HCT116 (cell line): ENCODE measurements around the gene FHOD3. TPM values are rescaled to one million over a fixed set of nuclear protein-coding genes. Genes with fewer than 3 reads are reported as not detected.

Source experiments
- ATAC-seq: fragments of 200-7000 bp; cut with Tn5 transposase; 2 replicates; pipeline ENCODE4 v1.9.1; 2020; ENCODE audit warnings: mild to moderate bottlenecking, moderate library complexity
- BruUV-seq: library from RNA; stranded (reverse); fragments of 400-500 nt; replicated peaks from 2 replicates; lab custom pipeline; 2021; lab: Mats Ljungman, UMichigan
- CTCF ChIA-PET: fragments of 300-600 bp; sonication (Branson Sonifier 250); formaldehyde crosslinking; loops from one replicate; lab custom pipeline; 2021; ENCODE audit warnings: antibody characterized with exemption; lab: Charles Lee
- POLR2A ChIA-PET: fragments of 300-600, 350-600 bp; sonication (Branson Sonifier 250); formaldehyde crosslinking; loops from one replicate; lab custom pipeline; 2021; ENCODE audit warnings: antibody characterized with exemption; lab: Charles Lee
- RAD21 ChIA-PET, 2 experiments: fragments of 300-600 bp; sonication (Branson Sonifier 250); formaldehyde crosslinking; loops; one replicate each; lab custom pipeline; 2023; ENCODE audit warnings: low total read pairs in 2 of 2; ENCODE audit not compliant: uncharacterized antibody in 2 of 2, unreplicated experiment in 2 of 2, low non-redundant PET in 1 of 2; lab: Charles Lee
- DNase-seq: peaks from one replicate; pipeline ENCODE4 v3.0.0-alpha.2; 2010; ENCODE audit warnings: low read depth, low spot score
- H2AFZ ChIP-seq: fragments of 200-600 bp; shearing (Covaris generic), sonication (generic); 2 replicates; pipeline ENCODE4 v1.6.1; 2017; ENCODE audit warnings: low read depth, mixed run types, mixed read lengths, antibody characterized with exemption, low read length; ENCODE audit not compliant: poor library complexity, severe bottlenecking
- H3K27ac ChIP-seq: 2 replicates; pipeline ENCODE4 v1.5.1; 2012; ENCODE audit warnings: low read depth, low read length
- H3K27me3 ChIP-seq: fragments of 200-600 bp; sonication (generic); 2 replicates; pipeline ENCODE4 v1.6.1; 2016; ENCODE audit warnings: mixed run types, low read length, mixed read lengths; ENCODE audit not compliant: insufficient read depth
- H3K36me3 ChIP-seq, 2 experiments: fragments of 200-500 bp in 1 of 2; fragments of 200-600 bp in 1 of 2; sonication (Bioruptor generic) in 1 of 2; sonication (generic) in 1 of 2; 2 replicates each; pipeline versions ENCODE4 v1.5.1 to v1.6.1; 2014 to 2016; ENCODE audit warnings: low read length in 2 of 2, inconsistent platforms in 1 of 2, mixed read lengths in 1 of 2, mixed run types in 1 of 2; ENCODE audit not compliant: insufficient read depth in 2 of 2, control insufficient read depth in 1 of 2
- H3K4me1 ChIP-seq, 2 experiments: fragments of 200-600 bp in 1 of 2; sonication (generic) in 1 of 2; 2 replicates each; pipeline versions ENCODE4 v1.5.1 to v1.6.1; 2012 to 2017; ENCODE audit warnings: low read length in 2 of 2, inconsistent platforms in 1 of 2, mild to moderate bottlenecking in 1 of 2, mixed read lengths in 1 of 2, mixed run types in 1 of 2, moderate library complexity in 1 of 2; ENCODE audit not compliant: insufficient read depth in 2 of 2, control insufficient read depth in 1 of 2
- H3K4me2 ChIP-seq: fragments of 200-600 bp; sonication (generic); 2 replicates; pipeline ENCODE4 v1.6.1; 2017; ENCODE audit warnings: mixed run types, low read length, mixed read lengths
- H3K4me3 ChIP-seq, 2 experiments: fragments of 200-600 bp in 1 of 2; sonication (generic) in 1 of 2; replicated peaks in 1 of 2; 2 replicates each; pipeline ENCODE4 v1.5.1; 2011 to 2016; ENCODE audit warnings: low read length in 2 of 2, control low read depth in 1 of 2, low read depth in 1 of 2, mild to moderate bottlenecking in 1 of 2, mixed read lengths in 1 of 2, mixed run types in 1 of 2
- H3K79me2 ChIP-seq: fragments of 200-600 bp; sonication (generic); 2 replicates; pipeline ENCODE4 v1.6.1; 2017; ENCODE audit warnings: mild to moderate bottlenecking, mixed run types, low read length, moderate library complexity, mixed read lengths; ENCODE audit not compliant: insufficient read depth
- H3K9ac ChIP-seq: fragments of 200-600 bp; sonication (generic); 2 replicates; pipeline ENCODE4 v1.6.1; 2016; ENCODE audit warnings: low read length, mixed read lengths
- H3K9me2 ChIP-seq: fragments of 200-600 bp; sonication (generic), shearing (Covaris generic); 2 replicates; pipeline ENCODE4 v1.6.1; 2017; ENCODE audit warnings: mixed run types, mild to moderate bottlenecking, moderate library complexity; ENCODE audit not compliant: insufficient read depth
- H3K9me3 ChIP-seq, 2 experiments: fragments of 200-500 bp in 1 of 2; fragments of 200-600 bp in 1 of 2; sonication (Bioruptor generic) in 1 of 2; sonication (generic) in 1 of 2; 2 replicates each; pipeline ENCODE4 v1.6.1; 2014 to 2017; ENCODE audit warnings: low read length in 2 of 2, mixed read lengths in 2 of 2, inconsistent platforms in 1 of 2, low read depth in 1 of 2, mild to moderate bottlenecking in 1 of 2, mixed run types in 1 of 2, moderate library complexity in 1 of 2; ENCODE audit not compliant: control insufficient read depth in 1 of 2, insufficient read depth in 1 of 2
- H4K20me1 ChIP-seq: fragments of 200-600 bp; sonication (generic), shearing (Covaris generic); 2 replicates; pipeline ENCODE4 v1.6.1; 2017; ENCODE audit warnings: mixed run types, mild to moderate bottlenecking, moderate library complexity; ENCODE audit not compliant: insufficient read depth
- ATF3 ChIP-seq: IDR thresholded peaks from 2 replicates; pipeline ENCODE4 v1.6.1; 2012
- CBX3 ChIP-seq: IDR thresholded peaks from 2 replicates; pipeline ENCODE4 v1.6.1; 2012; ENCODE audit warnings: low read depth
- CEBPB ChIP-seq: IDR thresholded peaks from 2 replicates; pipeline ENCODE4 v1.6.1; 2012; ENCODE audit warnings: low read depth
- CTCF ChIP-seq, 3 experiments: fragments of 200-600 bp in 1 of 3; sonication (generic) in 1 of 3; IDR thresholded peaks in 2 of 3; conservative IDR thresholded peaks in 1 of 3; 2 replicates each; pipeline ENCODE4 v1.5.1; 2012 to 2017; ENCODE audit warnings: low read depth in 2 of 3, low read length in 2 of 3, antibody characterized with exemption in 1 of 3, borderline replicate concordance in 1 of 3, control low read depth in 1 of 3, mild to moderate bottlenecking in 1 of 3, mixed read lengths in 1 of 3, mixed run types in 1 of 3, moderate library complexity in 1 of 3; ENCODE audit not compliant: insufficient read depth in 1 of 3
- EGR1 ChIP-seq: IDR thresholded peaks from 2 replicates; pipeline ENCODE4 v1.6.1; 2012; ENCODE audit warnings: low read depth
- ELF1 ChIP-seq: IDR thresholded peaks from 2 replicates; pipeline ENCODE4 v1.6.1; 2012; ENCODE audit warnings: low read depth, borderline replicate concordance
- EZH2 ChIP-seq: fragments of 200-600 bp; sonication (generic); IDR thresholded peaks from 2 replicates; pipeline ENCODE4 v1.6.1; 2017; ENCODE audit warnings: antibody characterized with exemption, mixed run types
- EZH2phosphoT487 ChIP-seq: fragments of 200-600 bp; IDR thresholded peaks from 2 replicates; pipeline ENCODE4 v1.6.1; 2018; ENCODE audit warnings: antibody characterized with exemption, borderline replicate concordance
- FOSL1 ChIP-seq: IDR thresholded peaks from 2 replicates; pipeline ENCODE4 v1.6.1; 2012; ENCODE audit warnings: low read depth
- JUND ChIP-seq: IDR thresholded peaks from 2 replicates; pipeline ENCODE4 v1.6.1; 2012
- POLR2AphosphoS5 ChIP-seq: IDR thresholded peaks from 2 replicates; pipeline ENCODE4 v1.6.1; 2011; ENCODE audit warnings: mild to moderate bottlenecking, low read depth, low read length, moderate library complexity
- RAD21 ChIP-seq: IDR thresholded peaks from 2 replicates; pipeline ENCODE4 v1.6.1; 2012; ENCODE audit warnings: low read depth, mild to moderate bottlenecking
- REST ChIP-seq: IDR thresholded peaks from 2 replicates; pipeline ENCODE4 v1.6.1; 2012; ENCODE audit warnings: low read depth
- SIN3A ChIP-seq: IDR thresholded peaks from 2 replicates; pipeline ENCODE4 v1.6.1; 2012; ENCODE audit warnings: low read depth
- SP1 ChIP-seq: IDR thresholded peaks from 2 replicates; pipeline ENCODE4 v1.6.1; 2012; ENCODE audit warnings: low read depth
- SRF ChIP-seq: IDR thresholded peaks from 2 replicates; pipeline ENCODE4 v1.6.1; 2012; ENCODE audit warnings: low read depth
- TCF7L2 ChIP-seq: IDR thresholded peaks from 2 replicates; pipeline ENCODE4 v1.7.0; 2011; ENCODE audit warnings: borderline replicate concordance, inconsistent platforms; ENCODE audit not compliant: insufficient read depth, insufficient read length; ENCODE audit errors: extremely low read depth
- ZFX ChIP-seq: fragments of 450-650 bp; IDR thresholded peaks from 2 replicates; pipeline ENCODE4 v1.6.1; 2017
- ZNF274 ChIP-seq: fragments of 200-500 bp; sonication (Bioruptor generic); IDR thresholded peaks from 2 replicates; pipeline ENCODE4 v1.6.1; 2014; ENCODE audit warnings: mild to moderate bottlenecking, low read depth, low read length, inconsistent platforms
- intact Hi-C: fragments of 100-400 bp; cut with micrococcal nuclease; formaldehyde crosslinking; loops from 2 replicates; pipeline ENCODE4 v1.10.0; 2022
- total RNA-seq: library from RNA; stranded (reverse); gene quantifications from one replicate; pipeline ENCODE4 v1.2.1, GENCODE V29; 2021; ENCODE audit not compliant: unreplicated experiment

Gene FHOD3
- total RNA-seq, 1 experiment from 2014 or later: 4.0 TPM

- CTCF ChIA-PET: no interaction called here
Observed at GRCh38 chr18:36818652-36819051, 521.1 kb downstream of the FHOD3 start.

More at GRCh38 chr18:36818652-36819051, 521.1 kb downstream of the FHOD3 start:
- no peaks in the 10 kb centered on the region; the same call in 1 of the 2 replicates for H3K79me2 ChIP-seq
- BruUV-seq: no TSS peak
- H3K9ac ChIP-seq: no peak overlapping the region
- no peak overlapping the region for H3K4me2 ChIP-seq
- intact Hi-C loops: no loop called here
- H3K9me3 ChIP-seq: no peaks in the 10 kb centered on the region
- TF ChIP-seq ZFX (no peak), TCF7L2 (no peak), SIN3A (no peak), RAD21 (no peak), FOSL1 (no peak), ZNF274 (no peak), CTCF (IDR thresholded peaks at IDR 0.05 in 2 of 3, conservative IDR thresholded peaks at IDR 0.05 in 1 of 3; ENCODE audit: borderline replicate concordance in 1 of 3, insufficient read depth in 1 of 3, low read depth in 2 of 3, low read length in 2 of 3) (no peak), SRF (no peak), EZH2phosphoT487 (no peak), SP1 (no peak), EGR1 (no peak), POLR2AphosphoS5 (no peak), REST (no peak), ELF1 (no peak), CBX3 (no peak), JUND (no peak), EZH2 (no peak), ATF3 (no peak), CEBPB (no peak)
- TF ChIP-seq, all 23 proteins: peak for 0
- ChIA-PET POLR2A (no interaction called here), RAD21 (no interaction called here)
- Histone ChIP-seq H2AFZ (no peak overlapping the region), H3K27me3 (no peaks in the 10 kb centered on the region), H3K4me3 (no peak overlapping the region), H3K9me2 (no peaks in the 10 kb centered on the region), H3K27ac (no peak overlapping the region), H3K36me3 (peaks cover 4 to 7% of the 10 kb centered on the region in 2 experiments; a peak in 2 of 4 replicates), H4K20me1 (no peaks in the 10 kb centered on the region), H3K4me1 (no peaks in the 10 kb centered on the region)
- ATAC-seq (no peak), DNase-seq (no peak)
